WTC11 (cell line): Measurements from ENCODE around the gene CD69. TPM values are rescaled to one million over a fixed set of nuclear protein-coding genes. Genes with fewer than 3 reads are reported as not detected.

ENCODE experiments used
- ATAC-seq: fragments of 200-7000 bp; cut with Tn5 transposase; 2 replicates; pipeline ENCODE4 v1.10.0; 2021; ENCODE audit warnings: mild to moderate bottlenecking, moderate library complexity
- CTCF ChIA-PET: fragments of 300-600 bp; sonication (Branson Sonifier 250); formaldehyde crosslinking; loops from one replicate; lab custom pipeline; 2021; ENCODE audit warnings: antibody characterized with exemption; lab: Charles Lee
- POLR2A ChIA-PET: fragments of 350-600 bp; sonication (Branson Sonifier 250); formaldehyde crosslinking; loops from one replicate; lab custom pipeline; 2021; ENCODE audit warnings: antibody characterized with exemption; lab: Charles Lee
- DNase-seq: peaks from one replicate; pipeline ENCODE4 v3.0.0; 2021; ENCODE audit warnings: low spot score
- H3K27ac Mint-ChIP-seq: 2 replicates; pipeline ENCODE4 v1.8.0; 2021; ENCODE audit warnings: mixed read lengths
- H3K27me3 Mint-ChIP-seq: 2 replicates; pipeline ENCODE4 v1.8.0; 2021; ENCODE audit warnings: low read depth, mild to moderate bottlenecking, moderate library complexity, mixed read lengths
- H3K36me3 Mint-ChIP-seq: 2 replicates; pipeline ENCODE4 v1.8.0; 2021; ENCODE audit warnings: mixed read lengths
- H3K4me1 Mint-ChIP-seq: 2 replicates; pipeline ENCODE4 v1.8.0; 2022; ENCODE audit warnings: mixed read lengths
- H3K4me3 Mint-ChIP-seq: 2 replicates; pipeline ENCODE4 v1.8.0; 2021; ENCODE audit warnings: mild to moderate bottlenecking, moderate library complexity, mixed read lengths
- H3K9me3 Mint-ChIP-seq: 2 replicates; pipeline ENCODE4 v1.8.0; 2021; ENCODE audit warnings: mixed read lengths
- ARID4B ChIP-seq: sonication (generic); formaldehyde crosslinking; IDR thresholded peaks from 2 replicates; pipeline ENCODE4 v1.8.0; 2023; ENCODE audit warnings: missing genetic modification reagents, mild to moderate bottlenecking, borderline replicate concordance
- ATF1 ChIP-seq: sonication (generic); formaldehyde crosslinking; IDR thresholded peaks from 2 replicates; pipeline ENCODE4 v1.8.1; 2023; ENCODE audit warnings: mild to moderate bottlenecking, moderate library complexity, missing genetic modification reagents
- ATF2 ChIP-seq: sonication (generic); formaldehyde crosslinking; IDR thresholded peaks from 2 replicates; pipeline ENCODE4 v1.8.1; 2022; ENCODE audit warnings: low read depth, missing genetic modification reagents, borderline replicate concordance
- CTCF ChIP-seq: fragments of 200-600 bp; IDR thresholded peaks from 2 replicates; pipeline ENCODE4 v1.8.0; 2022; ENCODE audit warnings: antibody characterized with exemption
- ELF4 ChIP-seq: sonication (generic); formaldehyde crosslinking; IDR thresholded peaks from 2 replicates; pipeline ENCODE4 v1.8.1; 2022; ENCODE audit warnings: low read depth, mild to moderate bottlenecking, moderate library complexity, missing genetic modification reagents
- IRF1 ChIP-seq: sonication (generic); formaldehyde crosslinking; IDR thresholded peaks from 2 replicates; pipeline ENCODE4 v1.8.0; 2023; ENCODE audit warnings: missing genetic modification reagents
- MLX ChIP-seq: sonication (generic); formaldehyde crosslinking; IDR thresholded peaks from 2 replicates; pipeline ENCODE4 v1.8.1; 2023; ENCODE audit warnings: mild to moderate bottlenecking, missing genetic modification reagents, moderate library complexity
- NFATC4 ChIP-seq: fragments of 250-450 bp; sonication (Bioruptor Pico); IDR thresholded peaks from 2 replicates; pipeline ENCODE4 v1.9.0; 2021; ENCODE audit warnings: mild to moderate bottlenecking
- NFE2L1 ChIP-seq: sonication (generic); formaldehyde crosslinking; IDR thresholded peaks from 2 replicates; pipeline ENCODE4 v1.8.1; 2023; ENCODE audit warnings: missing genetic modification reagents
- NFYB ChIP-seq: sonication (generic); formaldehyde crosslinking; conservative IDR thresholded peaks from 2 replicates; pipeline ENCODE4 v1.8.0; 2022; ENCODE audit warnings: low read depth, missing genetic modification reagents
- PRRX2 ChIP-seq: fragments of 250-450 bp; sonication (Bioruptor Pico); IDR thresholded peaks from 2 replicates; pipeline ENCODE4 v1.8.0; 2021; ENCODE audit warnings: mild to moderate bottlenecking
- TP53 ChIP-seq: sonication (generic); formaldehyde crosslinking; IDR thresholded peaks from 2 replicates; pipeline ENCODE4 v1.8.1; 2023; ENCODE audit warnings: mild to moderate bottlenecking, missing genetic modification reagents
- USF2 ChIP-seq: sonication (generic); formaldehyde crosslinking; IDR thresholded peaks from 2 replicates; pipeline ENCODE4 v1.8.1; 2023; ENCODE audit warnings: mild to moderate bottlenecking, missing genetic modification reagents, moderate library complexity
- ZNF416 ChIP-seq: fragments of 250-450 bp; sonication (Bioruptor Pico); IDR thresholded peaks from 2 replicates; pipeline ENCODE4 v1.9.0; 2021; ENCODE audit warnings: mild to moderate bottlenecking, inconsistent platforms
- ZNF423 ChIP-seq: fragments of 250-450 bp; sonication (Bioruptor Pico); IDR thresholded peaks from 2 replicates; pipeline ENCODE4 v2.1.2; 2022; ENCODE audit warnings: mild to moderate bottlenecking, moderate library complexity
- total RNA-seq: library from RNA; stranded (reverse); gene quantifications from 3 replicates; pipeline ENCODE4 v1.2.3, GENCODE V29; 2021

The CD69 gene
- total RNA-seq, 1 experiment from 2014 or later = 0.42 TPM

GRCh38 chr12:9762369-9762768 is 1.7 kb upstream of the CD69 start (continued):
- TF ChIP-seq ARID4B (CRISPR knock-in tag) = no peak

- TF ChIP-seq USF2 (CRISPR knock-in tag) = no peak
- no peak for TF ChIP-seq ZNF416
- TF ChIP-seq NFE2L1 (CRISPR knock-in tag) = no peak
- TF ChIP-seq PRRX2 (CRISPR knock-in tag) = no peak
- TF ChIP-seq NFYB (CRISPR knock-in tag) = no peak
- TF ChIP-seq MLX (CRISPR knock-in tag) = no peak
- TF ChIP-seq TP53 = no peak
- TF ChIP-seq ARID4B (CRISPR knock-in tag) = no peak
- no peak for TF ChIP-seq ATF2
- TF ChIP-seq ATF1 = no peak
- no peak for TF ChIP-seq ELF4 (CRISPR knock-in tag)
- no peak for TF ChIP-seq NFATC4 (CRISPR knock-in tag)
- no peak for TF ChIP-seq CTCF
- TF ChIP-seq IRF1 = no peak
- TF ChIP-seq ZNF423 (CRISPR knock-in tag) = no peak
- no peaks in the 10 kb centered on the region for H3K27me3 Mint-ChIP-seq
- DNase-seq = no peak
- no peaks in the 10 kb centered on the region for H3K36me3 Mint-ChIP-seq
- no peak overlapping the region for H3K4me3 Mint-ChIP-seq
- no peaks in the 10 kb centered on the region for H3K9me3 Mint-ChIP-seq
- ATAC-seq = no peak
- POLR2A ChIA-PET = no interaction called here
- H3K27ac Mint-ChIP-seq = no peak overlapping the region
- peaks cover 15% of the 10 kb centered on the region for H3K4me1 Mint-ChIP-seq
- CTCF ChIA-PET = interaction anchor here (1.5 to 2.2 kb wide), 3 partner anchors 11 to 36 kb away, joined by 5 to 13 read pairs (median 6); no protein-coding TSS in a partner anchor
Measured at GRCh38 chr12:9761419-9761781, 699 bp upstream of the CD69 start.
